Measurements from ENCODE around the gene ARAF.

The ARAF gene

GRCh38 chrX:47561659-47562151, 700 bp downstream of the ARAF start:
- intact Hi-C loops (cut with DNase I), result no loop called here
- no peak for DNase-seq

- intact Hi-C loops (cut with DNase I), result no loop called here
Measured at GRCh38 chrX:47562615-47563243, 1.7 kb downstream of the ARAF start.

GRCh38 chrX:47563801-47564315, 2.9 kb downstream of the ARAF start:
- intact Hi-C loops (cut with DNase I), result no loop called here
- DNase-seq, result no peak

More at GRCh38 chrX:47562615-47563243, 1.7 kb downstream of the ARAF start:
- DNase-seq, result no peak

- intact Hi-C loops (cut with DNase I), result no loop called here
- no peak for DNase-seq
Measured at GRCh38 chrX:47564438-47565085, 3.6 kb downstream of the ARAF start.

- DNase-seq, result no peak
- intact Hi-C loops (cut with DNase I), result no loop called here
Measured at GRCh38 chrX:47566841-47567240, 5.8 kb downstream of the ARAF start.

GRCh38 chrX:47568656-47569295, 7.8 kb downstream of the ARAF start:
- intact Hi-C loops (cut with DNase I), result no loop called here

GRCh38 chrX:47570794-47571193, 9.8 kb downstream of the ARAF start:
- intact Hi-C loops (cut with DNase I), result no loop called here
- no peak for DNase-seq

More at GRCh38 chrX:47568656-47569295, 7.8 kb downstream of the ARAF start:
- no peak for DNase-seq

- intact Hi-C loops (cut with DNase I), result no loop called here
- peak in 5 of 42 donors; percentile 14 to 46 (median 34) for DNase-seq
Measured at GRCh38 chrX:47571215-47571614, 10.2 kb downstream of the ARAF start.

GRCh38 chrX:47571896-47572295, 10.9 kb downstream of the ARAF start:
- DNase-seq, result peak in 1 of 42 donors; percentile 18
- intact Hi-C loops (cut with DNase I), result no loop called here

GRCh38 chrX:47572773-47573340, 11.9 kb downstream of the ARAF start:
- peak in 2 of 42 donors; percentile 13 to 32 for DNase-seq
- intact Hi-C loops (cut with DNase I), result no loop called here

- peak in 2 of 42 donors; percentile 12 to 36 for DNase-seq
- intact Hi-C loops (cut with DNase I), result no loop called here
Measured at GRCh38 chrX:47573341-47574075, 12.5 kb downstream of the ARAF start.

GRCh38 chrX:47574076-47574546, 13.1 kb downstream of the ARAF start:
- peak in 2 of 42 donors; percentile 10 to 39 for DNase-seq
- intact Hi-C loops (cut with DNase I), result no loop called here

GRCh38 chrX:47574547-47575301, 13.7 kb downstream of the ARAF start:
- DNase-seq, result peak in 2 of 42 donors; percentile 5 to 10
- intact Hi-C loops (cut with DNase I), result no loop called here

GRCh38 chrX:47576021-47576898, 15.3 kb downstream of the ARAF start:
- peak in 1 of 42 donors; percentile 11 for DNase-seq
- intact Hi-C loops (cut with DNase I), result no loop called here

GRCh38 chrX:47577424-47577823, 16.4 kb downstream of the ARAF start:
- DNase-seq, result peak in 2 of 42 donors; percentile 12 to 29
- intact Hi-C loops (cut with DNase I), result no loop called here

GRCh38 chrX:47577901-47578300, 16.9 kb downstream of the ARAF start:
- peak in 1 of 42 donors; percentile 3 for DNase-seq
- intact Hi-C loops (cut with DNase I), result no loop called here

- intact Hi-C loops (cut with DNase I), result no loop called here
- peak in 1 of 42 donors; percentile 13 for DNase-seq
Measured at GRCh38 chrX:47578692-47579091, 17.7 kb downstream of the ARAF start.

Measured in head of caudate nucleus (tissue), 42 donors.